Hepatocyte (in vitro differentiated cells): ENCODE results near the gene PIK3R4.

Experiments used
- CTCF ChIP-seq: fragments of 200-600 bp; sonication (generic); IDR thresholded peaks from 2 replicates; pipeline ENCODE4 v1.5.1; 2016; ENCODE audit warnings: antibody characterized with exemption, mild to moderate bottlenecking; ENCODE audit not compliant: poor library complexity
- EZH2 ChIP-seq: fragments of 200-600 bp; sonication (generic); IDR thresholded peaks from 2 replicates; pipeline ENCODE4 v1.6.1; 2016; ENCODE audit warnings: antibody characterized with exemption, mild to moderate bottlenecking, borderline replicate concordance

- TF ChIP-seq CTCF: no peak
- TF ChIP-seq EZH2: no peak
Observed at GRCh38 chr3:130746246-130747039, at the start of gene PIK3R4.
